HTR-8/SVneo (cell line): ENCODE measurements around the gene LGR6.

ENCODE experiments used
- DNase-seq: peaks from one replicate; pipeline ENCODE4 v3.0.0; 2011; ENCODE audit warnings: low spot score, mixed read lengths; ENCODE audit not compliant: insufficient read length
- FAIRE-seq: peaks from 2 replicates; lab custom pipeline; 2011; peaks lifted over from hg19 to GRCh38; lab: Jason Lieb, UNC

Gene LGR6

DNA sequence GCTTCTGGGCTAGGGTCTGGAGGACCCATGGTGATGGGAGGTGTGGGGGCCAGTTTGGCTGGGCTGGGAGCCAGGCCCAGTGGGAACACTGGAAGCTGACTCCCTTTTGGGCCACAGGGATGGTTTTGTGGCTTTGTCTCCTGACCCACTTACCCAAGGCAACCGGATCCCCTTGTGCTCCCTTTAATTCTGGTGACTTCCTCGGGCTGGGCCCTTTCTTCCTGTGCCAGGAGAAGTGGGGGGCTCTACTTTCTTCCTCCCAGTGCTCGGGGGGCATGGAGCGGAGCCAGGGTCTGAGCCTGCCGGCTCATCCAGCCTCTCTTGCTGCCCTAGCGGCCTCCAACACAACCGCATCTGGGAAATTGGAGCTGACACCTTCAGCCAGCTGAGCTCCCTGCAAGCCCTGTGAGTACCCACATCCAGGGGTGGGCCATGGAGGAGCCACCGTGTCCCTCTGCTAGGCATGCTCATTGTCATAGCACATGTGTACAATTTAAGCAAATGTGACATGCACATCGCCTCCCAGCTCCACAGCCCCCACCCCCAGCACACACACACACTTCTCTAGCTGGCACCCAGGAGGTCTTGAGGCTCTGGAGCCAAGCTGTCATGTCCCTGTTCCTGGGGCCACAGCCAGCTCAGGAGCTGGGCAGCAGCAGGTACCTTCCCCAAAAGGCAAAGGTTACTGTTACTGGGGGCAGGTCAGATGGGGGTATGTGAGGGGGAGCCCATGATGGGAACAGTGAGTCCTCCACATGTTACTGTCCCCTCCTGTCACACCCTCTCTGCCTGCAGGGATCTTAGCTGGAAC is 113.1 kb downstream of the LGR6 start:
- FAIRE-seq (no peak), DNase-seq (no peak)

DNA sequence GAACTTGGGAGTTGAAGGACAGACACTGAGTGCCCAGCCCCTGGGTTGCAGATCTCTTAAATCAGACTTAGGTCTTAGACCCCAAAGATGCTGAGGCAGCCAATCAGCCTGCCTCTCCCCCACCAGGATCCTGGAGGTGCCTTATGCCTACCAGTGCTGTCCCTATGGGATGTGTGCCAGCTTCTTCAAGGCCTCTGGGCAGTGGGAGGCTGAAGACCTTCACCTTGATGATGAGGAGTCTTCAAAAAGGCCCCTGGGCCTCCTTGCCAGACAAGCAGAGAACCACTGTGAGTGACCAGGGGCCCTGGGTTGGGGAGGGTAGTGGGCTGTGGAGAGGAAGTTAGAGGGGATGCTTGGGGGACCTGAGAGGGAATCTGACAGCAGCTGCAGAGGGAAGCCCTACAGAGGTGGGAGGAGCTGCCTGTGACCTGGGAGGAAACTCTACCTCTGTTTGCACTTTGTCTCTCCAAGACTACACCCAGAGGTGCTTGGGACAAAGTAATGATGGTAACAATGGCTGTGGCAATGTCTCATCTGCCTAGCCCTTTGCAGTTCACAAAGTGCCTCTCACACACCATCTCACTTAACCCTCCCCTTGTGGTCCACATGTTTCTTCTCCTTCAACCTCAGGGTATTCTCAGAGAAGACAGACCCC is 116.6 kb downstream of the LGR6 start:
- no peak for DNase-seq
- FAIRE-seq: no peak

GRCh38 chr1:202310746-202311145 is 117.1 kb downstream of the LGR6 start:
- DNase-seq: no peak
- FAIRE-seq: no peak

DNA sequence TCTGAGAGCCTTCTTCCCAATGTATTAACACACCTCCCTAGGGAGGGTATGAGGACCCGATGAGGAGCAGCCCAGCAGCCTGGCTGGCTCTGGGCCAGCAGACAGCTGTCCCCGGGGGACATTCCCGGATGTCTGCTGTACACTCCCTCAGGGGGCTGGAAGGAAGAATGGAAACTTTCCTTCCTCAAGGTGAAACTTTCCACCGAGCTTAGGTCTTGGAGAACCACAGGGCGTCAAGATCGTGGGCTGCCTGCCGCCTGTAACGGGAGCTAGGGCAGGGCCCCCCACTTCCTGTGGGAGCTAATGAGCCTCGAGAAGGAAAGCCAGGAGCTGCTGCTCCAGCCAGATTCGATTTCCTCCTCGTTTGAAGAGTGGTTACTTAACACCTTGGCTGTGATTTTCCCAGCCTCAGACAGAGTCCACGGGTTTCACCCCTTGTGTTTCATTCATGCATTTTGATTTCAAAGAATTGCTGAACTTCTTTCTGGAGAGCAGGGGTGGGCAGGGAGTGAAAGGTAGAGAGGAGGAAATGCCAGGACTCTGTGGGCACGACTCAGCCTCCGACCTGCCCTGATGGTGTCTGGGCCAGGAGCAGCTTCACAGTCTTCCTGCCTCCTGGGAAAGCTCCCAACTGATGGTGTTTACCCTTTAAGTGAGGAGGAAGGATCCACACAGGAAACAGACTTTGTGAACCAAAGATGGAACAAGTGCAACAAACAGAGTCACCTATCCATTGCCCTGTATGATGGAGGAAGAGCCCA is 118.5 kb downstream of the LGR6 start:
- DNase-seq (peak; percentile 27), FAIRE-seq (no peak)

DNA sequence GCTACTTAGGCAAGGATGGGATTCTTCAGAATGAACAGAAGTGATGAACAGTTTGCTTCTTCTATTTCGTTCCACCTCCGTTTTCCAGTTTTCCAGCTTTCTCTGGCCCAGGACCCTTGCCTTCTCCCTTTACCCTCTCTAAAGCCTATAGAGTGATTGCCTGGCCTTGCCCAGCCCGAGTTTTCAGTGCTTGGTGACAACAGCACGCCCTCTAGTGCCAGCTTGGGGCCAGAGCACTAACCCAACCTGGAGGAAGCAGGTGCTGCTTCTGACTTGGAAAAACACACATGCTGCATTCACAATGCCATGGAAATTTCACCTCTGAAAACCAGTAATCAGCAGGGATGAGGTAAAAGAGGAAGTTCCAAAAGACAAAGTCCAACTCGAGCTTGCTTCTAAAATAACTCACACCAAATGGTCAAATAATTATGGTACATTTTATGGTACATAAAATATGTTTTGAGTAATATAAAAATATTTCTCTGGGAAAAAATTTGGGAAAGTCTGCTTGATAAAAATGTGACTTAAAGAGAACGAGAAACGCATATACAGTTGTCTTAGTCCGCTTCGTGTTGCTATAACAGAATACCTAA is 122.1 kb downstream of the LGR6 start:
- peak; percentile 83 for DNase-seq

GRCh38 chr1:202316186-202316585 is 122.6 kb downstream of the LGR6 start:
- FAIRE-seq (no peak), DNase-seq (no peak)

More for the DNA sequence above, 122.1 kb downstream of the LGR6 start:
- FAIRE-seq: peak; percentile 52

DNA sequence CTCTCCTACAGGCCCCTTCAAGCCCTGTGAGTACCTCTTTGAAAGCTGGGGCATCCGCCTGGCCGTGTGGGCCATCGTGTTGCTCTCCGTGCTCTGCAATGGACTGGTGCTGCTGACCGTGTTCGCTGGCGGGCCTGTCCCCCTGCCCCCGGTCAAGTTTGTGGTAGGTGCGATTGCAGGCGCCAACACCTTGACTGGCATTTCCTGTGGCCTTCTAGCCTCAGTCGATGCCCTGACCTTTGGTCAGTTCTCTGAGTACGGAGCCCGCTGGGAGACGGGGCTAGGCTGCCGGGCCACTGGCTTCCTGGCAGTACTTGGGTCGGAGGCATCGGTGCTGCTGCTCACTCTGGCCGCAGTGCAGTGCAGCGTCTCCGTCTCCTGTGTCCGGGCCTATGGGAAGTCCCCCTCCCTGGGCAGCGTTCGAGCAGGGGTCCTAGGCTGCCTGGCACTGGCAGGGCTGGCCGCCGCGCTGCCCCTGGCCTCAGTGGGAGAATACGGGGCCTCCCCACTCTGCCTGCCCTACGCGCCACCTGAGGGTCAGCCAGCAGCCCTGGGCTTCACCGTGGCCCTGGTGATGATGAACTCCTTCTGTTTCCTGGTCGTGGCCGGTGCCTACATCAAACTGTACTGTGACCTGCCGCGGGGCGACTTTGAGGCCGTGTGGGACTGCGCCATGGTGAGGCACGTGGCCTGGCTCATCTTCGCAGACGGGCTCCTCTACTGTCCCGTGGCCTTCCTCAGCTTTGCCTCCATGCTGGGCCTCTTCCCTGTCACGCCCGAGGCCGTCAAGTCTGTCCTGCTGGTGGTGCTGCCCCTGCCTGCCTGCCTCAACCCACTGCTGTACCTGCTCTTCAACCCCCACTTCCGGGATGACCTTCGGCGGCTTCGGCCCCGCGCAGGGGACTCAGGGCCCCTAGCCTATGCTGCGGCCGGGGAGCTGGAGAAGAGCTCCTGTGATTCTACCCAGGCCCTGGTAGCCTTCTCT is 124.6 kb downstream of the LGR6 start:
- DNase-seq (no peak), FAIRE-seq (no peak)

DNA sequence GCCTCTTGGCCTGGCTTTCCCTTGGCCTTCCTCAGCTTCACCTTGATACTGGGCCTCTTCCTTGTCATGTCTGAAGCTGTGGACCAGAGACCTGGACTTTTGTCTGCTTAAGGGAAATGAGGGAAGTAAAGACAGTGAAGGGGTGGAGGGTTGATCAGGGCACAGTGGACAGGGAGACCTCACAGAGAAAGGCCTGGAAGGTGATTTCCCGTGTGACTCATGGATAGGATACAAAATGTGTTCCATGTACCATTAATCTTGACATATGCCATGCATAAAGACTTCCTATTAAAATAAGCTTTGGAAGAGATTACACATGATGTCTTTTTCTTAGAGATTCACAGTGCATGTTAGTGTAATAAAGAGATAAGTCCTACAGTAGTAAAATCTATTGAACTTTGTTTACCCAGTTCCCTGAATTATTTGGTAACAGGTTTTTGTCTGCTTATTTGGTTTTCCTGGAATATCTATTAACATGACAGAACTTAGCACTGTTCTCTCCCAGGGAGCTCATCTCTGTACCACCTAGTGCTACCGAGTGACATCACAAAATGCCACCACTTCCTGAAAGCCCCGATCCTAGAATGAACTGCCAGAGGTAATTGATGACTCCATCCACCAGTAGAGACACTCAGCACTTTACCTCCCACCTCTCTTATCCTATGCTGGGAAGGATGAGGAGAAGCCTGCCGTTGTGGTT is 125.9 kb downstream of the LGR6 start:
- no peak for DNase-seq
- FAIRE-seq: no peak

DNA sequence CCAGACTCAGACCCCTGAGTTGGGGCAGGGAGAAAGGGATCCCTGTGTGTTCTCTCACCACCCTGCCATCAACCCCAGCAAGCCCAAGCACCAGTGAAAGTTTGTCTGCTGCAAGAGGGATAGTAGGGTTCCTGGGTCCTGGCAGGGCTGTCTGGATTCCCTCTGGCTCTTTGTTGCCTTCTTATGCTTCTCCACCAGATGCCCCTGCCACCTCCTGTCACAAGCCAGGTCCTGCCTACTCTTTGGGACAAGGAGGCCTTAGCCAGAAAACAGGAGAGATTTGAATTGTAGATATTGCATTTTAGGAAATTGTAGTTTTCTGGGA is 126.4 kb downstream of the LGR6 start:
- no peak for FAIRE-seq
- DNase-seq: no peak

GRCh38 chr1:202323731-202324130 is 130.1 kb downstream of the LGR6 start:
- DNase-seq (no peak), FAIRE-seq (no peak)

DNA sequence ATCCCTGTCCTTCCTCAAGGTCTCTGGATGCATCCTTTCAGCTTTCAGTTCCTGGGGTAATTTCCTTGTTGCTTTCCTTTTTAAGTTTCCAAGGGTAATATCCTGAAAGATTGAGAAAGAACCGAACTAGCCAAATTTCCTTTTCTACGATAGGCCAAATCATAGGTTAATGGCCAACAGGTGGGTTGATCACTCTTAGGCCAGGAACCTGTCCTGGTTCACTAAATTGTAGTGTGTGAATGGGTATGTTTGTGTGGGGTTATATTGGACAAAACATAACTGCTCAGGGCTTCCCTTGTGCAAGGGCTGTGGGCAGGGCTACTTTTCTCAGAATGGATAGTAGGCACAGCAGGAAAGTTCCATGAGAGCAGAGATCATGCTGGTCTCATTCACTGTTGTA is 131.0 kb downstream of the LGR6 start:
- FAIRE-seq (no peak), DNase-seq (no peak)

GRCh38 chr1:202329891-202330290 is 136.3 kb downstream of the LGR6 start:
- DNase-seq (no peak), FAIRE-seq (peak; percentile 68)

DNA sequence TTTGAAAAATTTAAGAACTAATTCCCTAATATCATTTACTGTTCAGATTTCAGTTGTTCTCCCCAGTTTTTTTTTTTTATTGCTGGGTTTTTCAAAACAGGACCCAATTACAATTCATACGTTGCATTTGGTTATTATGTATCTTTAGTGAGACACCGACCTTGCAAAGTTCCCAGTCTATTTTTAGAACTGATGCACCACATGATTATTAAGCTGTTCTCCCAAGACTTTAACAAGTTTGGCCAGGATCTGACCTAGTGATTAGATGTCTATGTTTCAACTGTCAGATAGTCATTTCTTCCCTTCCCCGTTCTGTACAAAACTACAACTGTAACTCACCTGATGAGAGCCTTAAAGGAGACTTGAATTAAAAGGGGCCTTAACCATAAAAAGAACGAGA is 140.3 kb downstream of the LGR6 start:
- FAIRE-seq (no peak), DNase-seq (no peak)

DNA sequence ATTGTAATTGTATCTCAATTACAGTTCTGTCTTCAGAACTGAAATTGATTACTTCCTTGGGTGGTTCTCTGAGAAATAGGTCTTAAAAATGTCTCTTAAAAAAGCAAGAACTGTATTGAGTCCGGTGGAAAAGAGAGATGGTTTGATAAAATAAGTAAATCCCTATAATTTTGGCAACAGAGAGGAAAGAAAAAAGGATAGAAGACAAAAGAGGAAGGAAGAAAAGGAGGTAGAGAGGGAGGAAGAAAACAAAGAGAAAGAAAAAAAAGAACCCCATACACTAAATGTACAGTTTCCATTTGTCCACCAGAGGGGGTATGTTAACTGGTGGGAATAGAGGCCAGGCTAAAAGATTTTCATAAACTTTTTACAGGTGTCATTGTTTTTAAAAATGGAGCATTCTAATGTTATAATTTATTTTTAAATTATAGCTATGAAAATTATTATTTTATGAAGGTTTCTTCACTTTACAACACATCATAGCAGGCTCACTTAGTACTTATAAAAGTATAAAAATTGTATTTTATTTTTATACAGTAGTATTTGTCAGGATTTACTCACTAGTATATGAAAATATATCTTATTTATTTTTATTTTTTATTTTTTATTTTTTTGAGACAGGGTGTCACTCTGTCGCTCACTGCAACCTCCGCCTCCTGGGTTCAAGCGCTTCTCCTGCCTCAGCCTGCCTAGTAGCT is 150.2 kb downstream of the LGR6 start:
- DNase-seq (peak; percentile 41), FAIRE-seq (no peak)

DNA sequence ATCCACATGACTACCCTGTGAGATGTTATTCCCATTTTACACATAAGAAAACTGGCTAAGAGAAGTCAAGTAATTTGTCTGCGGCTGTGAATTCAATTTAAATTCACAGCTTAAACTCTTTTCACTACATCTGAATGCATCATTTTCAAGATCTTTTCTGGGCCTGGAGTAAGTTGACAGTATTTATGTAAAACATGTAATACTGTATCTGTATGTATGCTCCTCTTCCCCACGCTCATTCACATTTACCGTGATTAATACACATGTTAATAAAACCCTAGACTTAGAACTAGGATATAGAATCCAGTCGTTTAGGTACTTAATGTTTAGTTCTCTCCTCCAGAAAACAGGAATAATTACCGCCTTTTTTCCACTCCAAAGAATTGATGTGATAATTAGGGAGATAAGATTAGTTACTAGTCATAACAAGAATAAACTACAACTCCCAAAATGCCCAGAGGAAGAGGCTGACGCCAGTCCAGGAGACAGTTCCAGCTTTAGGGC is 154.5 kb downstream of the LGR6 start:
- DNase-seq: no peak
- no peak for FAIRE-seq

DNA sequence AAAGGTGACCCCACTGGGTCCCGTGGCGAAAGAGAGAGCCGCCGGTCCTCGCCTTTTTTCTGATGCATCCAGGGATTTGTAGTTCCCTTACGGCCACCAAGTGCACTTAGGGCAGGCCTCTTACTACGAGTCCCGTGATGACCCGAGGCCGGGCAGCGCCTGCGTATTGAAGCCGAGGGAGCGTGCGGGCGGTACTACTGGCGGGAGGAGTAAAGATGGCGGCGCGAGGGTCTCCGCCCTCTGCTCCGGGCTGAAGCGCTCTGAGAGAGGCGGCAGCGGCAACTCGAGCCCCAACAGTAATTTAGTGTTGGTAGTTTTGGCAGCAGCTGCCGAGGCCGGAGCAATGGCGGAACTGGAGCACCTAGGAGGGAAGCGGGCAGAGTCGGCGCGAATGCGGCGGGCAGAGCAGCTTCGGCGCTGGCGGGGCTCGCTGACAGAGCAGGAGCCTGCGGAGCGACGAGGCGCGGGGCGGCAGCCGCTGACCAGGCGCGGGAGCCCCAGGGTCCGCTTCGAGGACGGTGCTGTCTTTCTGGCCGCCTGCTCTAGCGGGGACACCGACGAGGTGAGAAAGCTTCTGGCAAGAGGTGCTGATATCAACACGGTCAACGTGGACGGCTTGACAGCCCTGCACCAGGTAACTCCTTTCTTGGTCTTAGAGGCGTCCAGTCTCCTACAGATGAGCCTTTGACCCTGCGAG is 155.1 kb downstream of the LGR6 start, which contains the start of gene PPP1R12B:
Gene PPP1R12B, plus strand, starts transcription at position 191 of the 697 bp plus-strand sequence. Its CDS starts 153 bp downstream, at position 344.
- DNase-seq (peak; percentile 97), FAIRE-seq (peak; percentile 59)

- FAIRE-seq (no peak), DNase-seq (peak; percentile 20)
These were observed 155.8 kb downstream of the LGR6 start for GRCh38 chr1:202349206-202349928.
